Testis (tissue), 3 donors: ENCODE results near the gene THSD4. TPM values are rescaled to one million over a fixed set of nuclear protein-coding genes. Genes with fewer than 3 reads are reported as not detected.

Experiments used
- DNase-seq: peaks from one replicate; pipeline ENCODE4 v3.0.0-alpha.2; 2019
- H3K27ac ChIP-seq, 2 donors: fragments of 200-600 bp; sonication (generic); one replicate each; pipeline ENCODE4 v1.5.1; 2019
- H3K27me3 ChIP-seq: fragments of 200-600 bp; sonication (generic); one replicate; pipeline ENCODE4 v1.5.1; 2019
- H3K36me3 ChIP-seq: fragments of 200-600 bp; sonication (generic); one replicate; pipeline ENCODE4 v1.5.1; 2017; ENCODE audit warnings: low read depth; ENCODE audit errors: missing control alignments
- H3K4me1 ChIP-seq: fragments of 200-600 bp; sonication (generic); one replicate; pipeline ENCODE4 v1.5.1; 2019
- H3K4me3 ChIP-seq, 2 donors: fragments of 200-600 bp; sonication (generic); one replicate each; pipeline ENCODE4 v1.5.1; 2017 to 2019
- H3K9me3 ChIP-seq: fragments of 200-600 bp; sonication (generic); one replicate; pipeline ENCODE4 v1.5.1; 2017
- POLR2A ChIP-seq: fragments of 450-650 bp; IDR thresholded peaks from one replicate; pipeline ENCODE4 v1.6.1; 2017; ENCODE audit warnings: antibody characterized with exemption, mild to moderate bottlenecking, moderate library complexity
- WGBS, 2 donors: methylation state at CpG; one replicate each; pipeline ENCODE4 v1.1.5; 2018; 5-methylcytosine and 5-hydroxymethylcytosine counted together
- intact Hi-C: fragments of 100-400 bp; cut with DNase I; formaldehyde crosslinking; loops from one replicate; pipeline ENCODE4 v1.15.1; 2023; ENCODE audit warnings: low total_unique reads
- polyA plus RNA-seq: library from polyadenylated mRNA; stranded (reverse); fragments of 350-450 nt; fragmentation: Illumina TruSeq; extraction: RNeasy Lipid Tissue Mini Kit (QIAGEN cat#74804); gene quantifications from one replicate; pipeline ENCODE4 v1.2.3, GENCODE V29; 2014; ENCODE audit warnings: low read depth, low replicate concordance; ENCODE audit not compliant: insufficient read depth
- total RNA-seq, 2 donors: library from RNA; depleted of rRNA; stranded (reverse); fragments of >200 nt; gene quantifications; one replicate each; pipeline ENCODE4 v1.2.3, GENCODE V29; 2016
- TF ChIP-seq, protein P1 (sequence below), 3 experiments: fragments of 450-650 bp in 2 of 3; fragments of 200-600 bp in 1 of 3; sonication (generic) in 1 of 3; IDR thresholded peaks; one replicate each; pipeline ENCODE4 v1.5.1; 2016 to 2019; ENCODE audit warnings: antibody characterized with exemption in 3 of 3, mild to moderate bottlenecking in 2 of 3, moderate library complexity in 1 of 3

Gene THSD4
- total and polyA plus RNA-seq, 3 donors from 2014 or later = 14.3 to 21.5 (median 18.2) TPM

- H3K4me1 ChIP-seq = peaks cover 14% of the 10 kb centered on the region
- no peaks in the 10 kb centered on the region for H3K9me3 ChIP-seq
- no peaks in the 10 kb centered on the region for H3K36me3 ChIP-seq
- TF ChIP-seq POLR2A = no peak
- TF ChIP-seq, protein P1, sequence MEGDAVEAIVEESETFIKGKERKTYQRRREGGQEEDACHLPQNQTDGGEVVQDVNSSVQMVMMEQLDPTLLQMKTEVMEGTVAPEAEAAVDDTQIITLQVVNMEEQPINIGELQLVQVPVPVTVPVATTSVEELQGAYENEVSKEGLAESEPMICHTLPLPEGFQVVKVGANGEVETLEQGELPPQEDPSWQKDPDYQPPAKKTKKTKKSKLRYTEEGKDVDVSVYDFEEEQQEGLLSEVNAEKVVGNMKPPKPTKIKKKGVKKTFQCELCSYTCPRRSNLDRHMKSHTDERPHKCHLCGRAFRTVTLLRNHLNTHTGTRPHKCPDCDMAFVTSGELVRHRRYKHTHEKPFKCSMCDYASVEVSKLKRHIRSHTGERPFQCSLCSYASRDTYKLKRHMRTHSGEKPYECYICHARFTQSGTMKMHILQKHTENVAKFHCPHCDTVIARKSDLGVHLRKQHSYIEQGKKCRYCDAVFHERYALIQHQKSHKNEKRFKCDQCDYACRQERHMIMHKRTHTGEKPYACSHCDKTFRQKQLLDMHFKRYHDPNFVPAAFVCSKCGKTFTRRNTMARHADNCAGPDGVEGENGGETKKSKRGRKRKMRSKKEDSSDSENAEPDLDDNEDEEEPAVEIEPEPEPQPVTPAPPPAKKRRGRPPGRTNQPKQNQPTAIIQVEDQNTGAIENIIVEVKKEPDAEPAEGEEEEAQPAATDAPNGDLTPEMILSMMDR (IDR thresholded peaks at IDR 0.05) = no peak
- H3K27me3 ChIP-seq = no peaks in the 10 kb centered on the region
- H3K4me3 ChIP-seq = no peak overlapping the region
- no peak overlapping the region for H3K27ac ChIP-seq
- DNase-seq = no peak
- intact Hi-C loops = no loop called here
- 54 to 78% methylated on average over 2 of the region's 2 CpGs for WGBS, 2 donors
These were observed 208.3 kb downstream of the THSD4 start for GRCh38 chr15:71323584-71323983.

DNA sequence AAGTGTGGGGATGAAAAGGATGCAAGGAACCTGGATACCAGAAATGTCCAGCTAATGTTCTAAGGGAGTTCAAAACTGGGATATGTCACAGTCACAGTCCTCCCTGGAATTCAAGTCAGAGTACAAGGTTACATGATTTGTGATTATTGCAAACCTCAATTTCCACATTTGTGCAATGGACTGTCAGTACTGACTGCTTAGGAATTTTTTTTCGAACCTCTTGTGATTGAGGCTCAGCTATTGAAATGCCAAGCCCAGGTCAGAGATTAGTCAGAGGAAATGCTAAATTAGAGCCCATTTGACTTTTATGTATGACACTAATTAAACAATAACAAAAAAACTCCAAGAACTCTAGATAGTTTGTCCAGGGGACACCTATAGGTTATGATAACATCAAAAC is 210.2 kb downstream of the THSD4 start:
- Histone ChIP-seq H3K36me3 (no peaks in the 10 kb centered on the region), H3K9me3 (no peaks in the 10 kb centered on the region), H3K27ac (no peak overlapping the region), H3K27me3 (no peaks in the 10 kb centered on the region), H3K4me1 (peaks cover 26% of the 10 kb centered on the region), H3K4me3 (no peak overlapping the region)
- intact Hi-C loops = no loop called here
- DNase-seq = no peak
- 73 to 93% methylated on average over 1 of the region's 1 CpG for WGBS, 2 donors
- TF ChIP-seq, protein P1 (IDR thresholded peaks at IDR 0.05) = no peak

DNA sequence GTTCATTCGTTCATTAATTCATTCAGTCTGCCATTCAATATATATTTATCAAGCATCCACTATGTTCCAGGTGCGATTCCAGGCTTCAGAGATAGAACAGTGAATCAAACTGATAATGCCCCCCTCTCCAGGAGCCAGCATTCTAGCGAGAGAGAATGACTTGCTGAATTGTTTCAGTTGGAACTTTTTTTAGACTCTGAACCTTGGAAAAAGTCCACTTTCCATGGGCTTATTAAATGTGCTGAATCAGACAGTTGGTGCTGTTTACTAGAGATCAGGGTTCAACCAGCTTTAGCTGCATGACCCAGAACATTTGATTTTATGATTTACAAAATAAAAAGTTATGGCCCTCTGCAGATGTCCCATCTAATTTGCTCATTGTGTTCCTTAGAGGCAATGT is 213.2 kb downstream of the THSD4 start:
- Histone ChIP-seq H3K4me1 (peaks cover 24% of the 10 kb centered on the region), H3K36me3 (no peaks in the 10 kb centered on the region), H3K9me3 (no peaks in the 10 kb centered on the region), H3K27me3 (no peaks in the 10 kb centered on the region), H3K4me3 (no peak overlapping the region), H3K27ac (peak overlapping the region in 1 of 2 donors; percentile 78)
- TF ChIP-seq POLR2A = no peak
- TF ChIP-seq, protein P1 (IDR thresholded peaks at IDR 0.05) = no peak
- WGBS, 2 donors = 40 to 57% methylated on average over 3 of the region's 3 CpGs
- DNase-seq = no peak
- intact Hi-C loops = no loop called here

DNA sequence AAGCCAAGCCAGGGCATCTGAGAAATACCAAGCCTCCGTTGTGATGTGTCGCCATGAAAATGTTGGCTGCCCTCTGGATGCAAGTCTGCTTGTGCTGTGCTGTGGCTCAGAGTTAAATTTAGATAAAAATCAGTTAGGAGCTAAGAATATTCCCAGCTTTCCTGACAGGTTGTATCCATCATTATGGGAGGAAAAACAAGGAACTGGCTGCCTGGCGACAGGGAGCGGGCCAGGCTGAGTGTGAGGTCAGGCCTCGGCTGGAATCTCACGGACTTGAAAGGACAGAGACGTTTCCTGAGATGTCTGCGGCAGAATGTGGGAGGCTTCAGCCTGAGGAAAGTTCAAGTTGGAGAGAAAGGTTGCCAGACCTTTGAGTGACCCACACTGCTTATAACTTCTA is 213.8 kb downstream of the THSD4 start:
- Histone ChIP-seq H3K4me3 (no peak overlapping the region), H3K4me1 (peaks cover 26% of the 10 kb centered on the region), H3K36me3 (no peaks in the 10 kb centered on the region), H3K9me3 (no peaks in the 10 kb centered on the region), H3K27me3 (no peaks in the 10 kb centered on the region), H3K27ac (peak overlapping the region; percentile 33 to 78)
- intact Hi-C loops = no loop called here
- 42 to 54% methylated on average over 8 of the region's 8 CpGs for WGBS, 2 donors
- TF ChIP-seq, protein P1 (IDR thresholded peaks at IDR 0.05) = no peak
- no peak for TF ChIP-seq POLR2A
- peak; percentile 43 for DNase-seq

GRCh38 chr15:71329497-71330260 is 214.4 kb downstream of the THSD4 start:
- Histone ChIP-seq H3K9me3 (no peaks in the 10 kb centered on the region), H3K27ac (peak overlapping the region; percentile 33 to 78), H3K4me3 (no peak overlapping the region), H3K27me3 (no peaks in the 10 kb centered on the region), H3K4me1 (peaks cover 26% of the 10 kb centered on the region), H3K36me3 (no peaks in the 10 kb centered on the region)
- intact Hi-C loops = no loop called here
- DNase-seq = no peak
- 69 to 70% methylated on average over 14 of the region's 14 CpGs for WGBS, 2 donors
- no peak for TF ChIP-seq POLR2A
- TF ChIP-seq, protein P1 (IDR thresholded peaks at IDR 0.05) = no peak
